Stimulated activated CD4-positive, alpha-beta T cell treated with anti-CD3 and anti-CD28 coated beads, TNF-alpha, amount 100 ng/mL, for 1 hour (primary cell): ENCODE results near the gene TPRN.

ENCODE experiments used
- DNase-seq, 3 donors: peaks; one replicate each; pipeline ENCODE4 v3.0.0-alpha.2; 2020; ENCODE audit warnings: low read depth in 3 of 3, low spot score in 1 of 3

TPRN gene

DNA sequence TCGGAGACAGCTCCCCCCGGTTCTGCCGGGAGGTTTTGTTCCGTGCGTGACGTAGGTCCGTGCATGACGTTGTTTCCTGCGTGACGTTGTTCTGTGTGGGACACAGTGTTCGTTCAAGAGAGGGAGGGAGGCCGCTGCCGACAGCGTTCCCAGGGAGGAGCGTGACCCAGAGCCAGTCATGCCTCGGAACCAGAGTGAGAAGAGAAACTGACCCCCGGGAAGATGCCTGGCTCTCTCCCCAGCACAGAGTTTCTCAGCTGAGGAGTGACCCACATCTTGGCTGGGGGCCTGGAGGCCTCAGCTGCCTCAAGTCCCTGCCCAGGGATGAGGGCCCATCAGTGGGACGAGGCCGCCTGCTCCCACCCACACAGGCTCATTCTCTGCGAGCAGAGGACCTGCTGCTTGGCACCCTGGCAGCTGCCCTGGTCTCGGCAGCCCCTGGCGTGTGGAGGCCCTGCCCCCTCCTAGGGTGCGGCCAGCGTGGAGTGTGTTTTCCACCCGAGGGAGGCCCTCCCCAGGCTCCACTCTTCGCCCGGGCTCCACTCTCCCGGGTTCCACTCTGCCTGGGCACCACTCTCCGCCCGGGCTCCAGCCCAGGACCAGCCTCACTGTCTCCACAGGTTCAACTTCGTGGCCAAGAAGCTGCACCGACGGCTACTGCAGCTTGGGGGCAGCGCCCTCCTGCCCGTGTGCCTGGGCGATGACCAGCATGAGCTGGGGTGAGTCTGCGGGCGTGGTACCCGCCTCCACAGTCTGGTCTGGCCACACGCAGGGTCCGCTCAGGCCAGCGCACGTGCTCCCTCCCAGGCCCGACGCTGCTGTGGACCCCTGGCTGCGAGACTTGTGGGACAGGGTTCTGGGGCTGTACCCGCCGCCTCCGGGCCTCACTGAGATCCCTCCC is 12.9 kb upstream of the TPRN start:
- no peak for DNase-seq

DNA sequence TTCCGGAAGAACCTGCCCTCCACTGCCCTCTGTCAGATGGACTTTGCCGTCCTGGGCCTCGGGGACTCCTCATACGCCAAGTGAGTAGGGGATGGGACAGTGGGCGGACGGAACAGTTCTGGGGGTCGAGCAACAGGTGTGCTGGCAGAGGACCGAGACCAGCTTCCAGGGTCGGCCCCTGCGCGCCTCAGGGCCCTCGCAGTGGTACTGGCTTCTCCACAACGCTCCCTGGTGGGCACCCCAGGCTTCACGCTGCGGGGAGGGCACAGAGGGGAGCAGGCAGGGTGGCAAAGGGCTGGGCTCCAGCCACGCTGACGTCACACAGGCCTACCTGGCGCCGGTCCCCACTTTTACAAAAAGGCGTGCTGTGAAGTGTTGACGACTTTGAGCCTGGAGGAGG is 12.0 kb upstream of the TPRN start:
- DNase-seq: no peak

DNA sequence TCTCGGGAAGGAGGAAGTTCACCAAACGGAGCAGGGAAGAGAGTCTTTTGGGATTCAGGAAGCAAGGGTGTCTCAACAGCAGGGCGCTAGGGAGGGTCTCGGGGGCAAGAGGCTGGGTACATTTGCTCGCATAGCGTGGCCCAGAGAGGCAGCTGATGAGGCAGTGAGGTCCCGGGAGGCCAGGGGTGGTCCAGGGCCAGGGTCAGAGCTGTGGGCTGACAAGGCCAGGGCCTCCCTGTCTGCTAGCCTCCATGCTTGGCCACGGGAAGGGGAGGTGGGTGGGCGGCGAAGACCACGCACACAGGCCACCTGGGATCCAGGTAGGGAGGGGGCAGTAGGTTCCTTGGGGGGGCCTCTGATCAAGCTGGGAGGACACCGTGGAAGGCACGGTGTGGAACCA is 11.0 kb upstream of the TPRN start:
- no peak for DNase-seq

DNA sequence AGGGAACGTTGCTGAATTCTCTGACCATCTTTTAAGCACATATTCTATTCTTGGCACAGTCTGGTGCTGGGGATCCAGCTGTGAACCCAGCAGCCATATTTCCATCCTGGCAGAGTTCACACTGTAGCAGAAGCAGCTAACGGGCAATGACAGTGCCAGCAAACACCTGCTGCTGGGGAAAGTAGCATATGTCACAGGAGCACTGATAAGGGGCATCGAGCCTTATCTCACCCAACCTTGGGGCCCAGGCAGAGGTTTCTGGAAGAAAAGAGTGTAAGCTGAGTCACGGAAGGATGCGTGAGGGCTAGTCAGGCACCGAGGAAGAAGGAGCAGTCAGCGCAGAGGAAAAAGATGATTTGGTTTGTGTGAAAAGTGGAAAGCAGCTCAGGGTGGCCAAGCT is 6.1 kb upstream of the TPRN start:
- no peak for DNase-seq

DNA sequence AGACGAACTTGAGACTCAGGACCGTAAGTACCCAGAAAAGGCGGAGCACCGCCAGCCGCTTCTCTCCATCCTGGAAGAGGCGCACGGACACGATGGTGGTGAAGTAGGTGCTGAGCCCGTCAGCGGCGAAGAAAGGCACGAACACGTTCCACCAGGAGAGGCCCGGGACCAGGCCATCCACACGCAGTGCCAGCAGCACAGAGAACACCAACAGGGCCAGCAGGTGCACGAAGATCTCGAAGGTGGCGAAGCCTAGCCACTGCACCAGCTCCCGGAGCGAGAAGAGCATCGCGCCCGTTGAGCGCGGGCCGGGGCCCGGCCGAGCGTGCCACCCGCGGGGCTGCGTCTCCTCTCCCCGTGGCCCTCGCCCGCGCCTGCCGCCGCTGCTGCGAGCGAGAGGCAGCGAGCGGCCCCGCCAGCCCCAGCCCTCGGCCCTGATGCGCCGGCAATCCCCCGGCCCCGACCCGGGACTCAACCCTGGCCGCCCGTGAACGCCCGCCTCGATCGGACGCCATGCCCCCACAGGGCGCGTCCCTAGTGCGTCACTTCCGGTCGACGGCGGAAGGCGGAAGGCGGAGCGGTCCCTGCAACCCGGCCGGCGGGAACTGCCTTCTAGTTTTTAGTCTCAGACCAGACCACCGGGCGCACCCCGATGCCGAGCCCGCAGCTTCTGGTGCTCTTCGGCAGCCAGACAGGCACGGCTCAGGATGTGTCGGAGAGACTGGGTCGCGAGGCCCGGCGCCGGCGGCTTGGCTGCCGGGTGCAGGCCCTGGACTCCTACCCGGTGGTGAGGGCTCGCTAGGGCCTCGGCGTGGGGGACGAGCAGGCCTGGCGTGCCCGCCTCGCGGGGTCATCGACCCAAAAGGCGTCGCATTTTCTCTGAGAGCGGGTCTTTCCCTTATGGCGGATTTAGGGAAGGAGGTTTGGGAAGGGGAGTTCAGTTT is 4.9 kb upstream of the TPRN start, which contains the start of the genes NDOR1 and TMEM203:
NDOR1 (plus strand) TSS at position 575 of the 944 bp plus-strand sequence; CDS start at position 653, 78 bp downstream.
TMEM203 (minus strand) TSS at position 523 of the 944 bp plus-strand sequence; CDS start at position 289, 234 bp downstream.
- peak; percentile 61 to 94 (median 79) for DNase-seq

DNA sequence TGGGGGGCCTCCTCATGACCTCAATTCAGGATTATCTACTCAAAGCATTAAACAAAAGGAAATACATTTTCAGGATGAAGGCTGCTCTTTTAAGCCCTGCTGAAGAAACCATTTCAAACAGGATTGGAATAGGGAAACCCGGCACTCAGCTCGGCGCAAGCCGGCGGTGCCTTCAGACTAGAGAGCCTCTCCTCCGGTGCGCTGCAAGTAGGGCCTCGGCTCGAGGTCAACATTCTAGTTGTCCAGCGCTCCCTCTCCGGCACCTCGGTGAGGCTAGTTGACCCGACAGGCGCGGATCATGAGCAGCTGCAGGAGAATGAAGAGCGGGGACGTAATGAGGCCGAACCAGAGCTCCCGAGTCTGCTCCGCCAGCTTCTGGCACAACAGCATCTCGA is 4.2 kb upstream of the TPRN start:
- no peak for DNase-seq

DNA sequence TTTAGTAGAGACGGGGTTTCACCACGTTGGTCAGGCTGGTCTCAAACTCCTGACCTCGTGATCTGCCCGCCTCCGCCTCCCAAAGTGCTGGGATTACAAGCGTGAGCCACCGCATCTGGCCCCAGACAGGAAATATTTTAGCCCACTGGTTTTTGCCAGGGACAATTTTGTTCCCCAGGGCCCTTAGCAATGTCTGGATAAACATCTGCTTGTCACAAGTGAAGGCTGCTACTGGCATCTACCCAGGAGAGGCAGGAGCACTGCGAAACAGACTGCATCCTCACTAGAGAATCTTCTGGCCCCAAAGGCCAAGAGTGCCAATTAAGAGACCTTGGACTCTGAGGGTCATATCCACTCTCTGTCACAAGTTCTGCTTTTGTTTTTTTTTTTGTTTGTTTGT is 2.4 kb upstream of the TPRN start:
- no peak for DNase-seq

DNA sequence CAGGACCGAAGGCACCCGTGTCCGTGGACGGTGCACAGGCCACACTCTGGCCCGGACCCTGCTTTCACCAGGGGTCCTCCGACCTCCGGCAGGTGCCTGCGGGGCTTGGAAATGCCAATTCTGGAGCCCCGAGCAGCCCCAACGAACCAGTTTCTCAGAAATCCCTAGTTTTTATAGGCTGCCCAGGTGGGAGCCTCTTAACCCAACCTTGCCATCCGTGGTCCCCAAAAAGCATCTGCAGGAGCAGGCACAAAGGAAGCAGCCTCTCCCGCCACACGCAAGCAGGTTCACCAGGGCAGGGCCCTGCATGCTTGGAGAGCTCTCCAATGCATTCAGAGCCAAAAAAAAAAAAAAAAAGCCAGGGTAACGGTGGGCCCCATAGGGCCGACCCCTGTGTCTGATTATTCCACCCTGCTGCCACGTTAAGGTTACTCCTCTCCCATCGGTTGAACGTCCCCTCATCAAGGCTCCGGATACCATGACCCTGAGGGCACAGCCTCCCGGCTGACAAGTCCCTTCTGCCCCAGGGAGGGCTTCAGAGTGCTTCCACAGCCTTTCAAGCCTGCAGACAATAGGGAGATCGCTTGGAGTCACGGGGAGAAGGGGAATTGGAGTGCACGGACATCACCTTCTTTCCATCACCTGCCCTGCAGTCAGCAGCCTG is 796 bp upstream of the TPRN start:
- DNase-seq: no peak

DNA sequence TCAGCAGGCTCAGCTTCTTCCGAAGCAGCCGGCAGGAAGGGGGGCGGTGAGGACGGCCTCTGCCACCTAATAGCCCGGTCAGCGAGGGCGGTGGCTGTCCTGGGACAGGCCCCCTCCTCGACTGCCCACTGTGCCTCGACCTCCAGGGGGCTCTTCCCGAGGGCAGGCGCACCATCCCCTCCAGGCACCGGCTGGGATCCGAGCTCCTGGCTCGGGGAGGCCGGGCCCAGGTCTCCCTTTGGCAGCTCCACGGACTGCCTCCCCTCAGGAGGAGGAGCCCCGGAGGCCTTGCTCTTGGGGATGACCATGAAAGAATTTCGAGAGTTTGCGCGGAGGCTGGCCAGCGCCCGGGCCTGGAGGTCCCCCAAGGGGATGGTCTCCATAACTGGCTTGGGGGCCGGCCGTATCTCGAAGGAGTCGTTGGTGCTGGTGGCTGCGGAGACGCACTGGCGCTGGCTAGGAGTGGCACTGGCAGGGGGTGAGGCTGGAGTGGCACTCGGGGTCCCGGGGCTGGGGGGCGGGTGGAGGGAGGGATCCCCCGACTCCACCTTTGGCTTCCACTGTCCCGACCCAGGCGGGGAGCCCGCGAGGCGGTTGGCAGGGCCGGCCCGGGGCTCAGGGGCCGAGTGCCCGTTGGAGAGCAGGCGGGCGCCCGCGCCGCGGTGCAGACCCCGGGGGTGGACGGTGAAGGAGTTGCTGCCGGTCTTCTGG is 975 bp downstream of the TPRN start:
- DNase-seq: no peak

DNA sequence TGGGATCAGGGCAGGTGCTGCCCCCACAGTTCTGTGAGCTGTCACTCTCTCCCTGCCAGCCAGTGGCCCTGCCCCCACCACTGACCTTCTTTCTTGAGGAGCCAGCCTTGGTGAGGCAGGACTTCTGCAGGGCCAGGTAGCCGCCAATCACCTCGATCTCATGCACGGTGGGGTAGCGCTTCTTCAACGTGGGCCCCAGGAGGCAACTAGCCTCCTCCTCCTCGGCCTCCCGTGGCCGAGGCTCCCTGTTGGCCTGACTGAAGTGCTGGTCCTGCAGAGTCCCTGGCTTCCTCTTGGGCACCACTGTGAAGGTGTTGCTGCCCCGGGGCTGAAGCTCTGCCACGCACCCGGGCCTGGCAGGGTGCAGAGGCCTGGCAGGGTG is 1.6 kb downstream of the TPRN start:
- DNase-seq: no peak

DNA sequence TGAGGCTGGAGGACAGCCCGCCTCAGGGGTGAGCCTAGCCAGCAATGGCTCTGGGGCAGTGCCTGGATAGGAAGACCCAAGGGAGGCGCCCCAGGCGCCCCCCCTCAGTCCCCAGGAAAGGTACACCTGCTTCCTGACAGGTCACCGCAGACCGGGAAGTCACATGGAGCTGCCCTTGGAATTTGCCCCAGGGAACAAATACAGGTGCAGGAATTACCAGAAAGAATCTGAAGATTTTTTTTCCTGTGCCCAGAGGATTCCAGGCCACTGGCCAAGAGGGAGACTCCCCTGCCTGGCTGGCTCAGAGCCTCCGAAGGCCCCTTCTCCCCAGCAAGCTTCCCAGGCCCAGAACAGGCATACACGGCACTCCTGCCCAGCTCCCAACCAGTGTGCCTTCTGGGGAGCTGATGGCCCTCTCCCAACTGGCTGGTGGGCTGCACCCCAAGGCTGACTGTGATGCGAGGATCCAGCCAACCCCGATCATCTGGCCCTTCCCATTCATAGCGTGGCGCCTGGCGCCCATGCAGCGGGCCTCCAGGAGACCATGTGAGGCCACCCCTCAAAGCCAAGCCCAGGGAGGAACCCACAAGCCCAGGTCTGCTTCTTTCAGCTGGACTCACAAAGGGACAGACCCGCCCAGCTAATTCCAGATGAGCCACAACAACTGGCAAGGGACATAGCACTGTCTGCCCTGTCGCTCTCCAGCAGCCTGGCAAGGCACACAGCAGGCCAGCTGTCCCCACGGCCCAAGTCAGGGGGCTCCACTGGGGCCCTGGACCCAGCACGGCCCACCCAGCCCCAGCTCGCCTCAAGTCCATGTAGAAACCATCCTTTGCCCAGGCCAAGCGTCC is 2.3 kb downstream of the TPRN start:
- no peak for DNase-seq

DNA sequence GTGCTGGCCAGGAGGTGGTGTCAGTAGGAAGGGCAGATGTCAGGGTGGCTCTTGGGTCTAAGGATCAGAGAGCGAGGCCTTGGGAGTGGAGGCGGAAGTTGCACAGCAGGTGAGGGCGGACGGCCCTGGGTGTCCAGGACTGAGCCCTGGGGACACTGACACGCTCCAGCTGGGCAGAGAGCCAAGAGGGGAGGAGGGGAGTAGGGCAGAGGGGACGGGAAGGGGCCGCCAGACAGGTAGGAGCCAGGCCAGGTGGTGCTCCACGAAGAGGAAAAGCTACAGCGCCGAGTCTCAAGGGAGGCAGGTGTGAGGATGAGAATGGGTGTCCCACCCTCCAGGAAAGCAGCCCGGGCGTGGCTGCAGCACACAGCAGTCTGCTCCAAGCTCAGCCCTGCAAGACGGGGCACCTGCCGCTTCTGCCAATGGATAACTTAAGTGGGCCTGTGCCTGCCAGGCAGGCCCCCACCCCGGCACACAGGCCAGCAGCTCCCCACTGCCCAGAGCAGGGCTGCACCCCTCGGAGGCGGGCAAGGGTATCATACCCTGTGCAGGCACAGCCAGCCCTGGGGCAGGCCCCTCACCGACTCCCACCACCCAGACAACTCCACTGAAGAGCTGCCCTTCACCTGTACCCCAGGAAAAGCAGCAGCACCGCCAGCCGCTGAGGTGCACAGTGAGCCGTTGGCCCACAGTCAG is 4.9 kb downstream of the TPRN start:
- DNase-seq: no peak

DNA sequence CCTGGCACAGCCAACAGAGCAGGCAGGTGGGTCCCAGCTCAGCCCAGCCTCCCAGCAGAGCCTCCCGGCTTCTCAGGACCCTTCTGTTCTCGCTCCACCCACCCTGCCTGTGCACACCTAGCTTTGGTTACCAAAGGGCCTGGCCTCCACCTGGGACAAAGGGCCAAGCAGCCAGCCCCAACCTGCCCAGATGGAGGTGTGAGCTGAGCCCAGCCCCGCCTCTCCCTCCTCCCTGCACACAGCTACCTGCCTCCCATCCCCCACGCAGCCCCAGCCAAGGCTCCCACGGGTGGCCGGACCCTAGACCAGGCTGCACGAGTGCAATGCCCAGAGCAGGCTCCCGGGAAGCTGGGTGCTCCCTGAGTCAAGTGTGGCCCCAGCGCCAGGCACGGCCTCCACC is 5.6 kb downstream of the TPRN start:
- no peak for DNase-seq

DNA sequence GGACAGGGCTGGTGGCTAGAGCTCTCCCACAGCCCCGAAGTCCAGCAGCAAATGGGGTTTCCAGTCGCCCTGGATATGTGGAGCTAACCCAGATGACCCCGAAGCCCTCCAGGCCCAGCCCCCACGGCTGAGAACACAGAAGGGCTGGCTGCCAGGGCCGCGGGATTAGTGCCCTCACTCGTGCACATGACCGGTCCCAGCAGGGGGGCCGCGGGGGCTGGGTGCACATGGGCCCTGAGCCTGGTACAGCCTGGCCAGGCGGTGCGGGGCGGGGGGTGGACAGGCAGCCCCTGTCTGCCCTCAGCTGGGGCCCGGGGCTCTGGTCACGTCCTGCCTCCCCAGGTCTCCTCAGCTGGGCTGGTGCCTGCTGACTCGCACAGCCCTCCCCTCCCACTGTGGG is 6.2 kb downstream of the TPRN start:
- DNase-seq: no peak

DNA sequence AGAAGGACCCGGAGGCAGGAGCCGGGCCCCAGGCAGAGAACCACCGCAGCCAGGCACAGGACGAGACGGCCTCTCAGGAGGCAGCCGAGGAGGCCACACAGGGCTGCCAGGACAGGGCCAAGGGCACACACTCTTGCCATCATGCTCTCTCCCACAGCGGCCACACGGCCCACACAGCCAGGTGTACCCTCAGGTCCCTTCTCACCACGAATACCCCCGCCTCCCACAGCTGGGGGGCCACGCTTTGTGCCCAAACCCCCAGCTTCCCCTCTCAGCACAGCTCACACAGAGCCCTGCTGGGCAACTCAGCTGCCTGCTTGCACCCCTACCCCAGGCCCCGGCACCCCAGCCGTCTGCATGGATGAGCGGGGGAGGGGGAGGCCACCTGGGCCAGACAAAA is 6.8 kb downstream of the TPRN start:
- DNase-seq: no peak

DNA sequence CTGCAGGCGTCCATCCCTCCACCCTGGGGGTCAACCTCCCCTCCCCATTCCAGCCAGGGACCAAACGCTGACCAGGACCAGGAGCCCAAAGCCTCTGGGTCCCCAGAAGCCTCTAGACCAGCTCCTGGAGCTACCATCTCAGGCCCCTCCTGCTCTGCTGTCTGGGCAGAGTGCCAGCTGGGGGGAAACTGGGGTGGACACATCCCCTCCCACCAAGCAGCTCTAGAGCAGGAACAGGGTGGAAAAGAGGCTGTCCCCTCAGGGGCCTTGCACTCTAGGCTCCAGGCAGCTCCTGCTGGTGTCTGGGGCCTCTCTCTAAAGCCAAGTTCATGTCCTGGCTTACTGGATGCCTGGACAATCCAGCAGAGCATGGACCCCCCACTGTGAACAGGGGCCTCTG is 7.7 kb downstream of the TPRN start:
- no peak for DNase-seq

DNA sequence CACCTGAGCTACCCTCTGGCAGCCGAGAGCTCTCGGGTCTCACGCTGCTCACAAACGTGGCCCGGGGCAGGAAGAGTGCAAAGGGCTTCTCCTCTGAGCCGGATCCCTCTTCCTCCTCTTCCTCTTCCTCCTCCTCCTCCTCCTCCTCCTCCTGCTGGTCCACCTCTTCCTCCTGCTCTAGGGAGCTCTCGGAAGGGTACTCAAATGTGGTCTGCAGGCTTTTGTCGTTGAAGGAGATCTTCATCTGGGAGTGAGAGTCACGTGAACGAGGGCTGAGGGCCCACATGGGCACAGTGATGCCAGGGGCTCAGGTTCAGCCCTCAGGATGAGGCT is 8.1 kb downstream of the TPRN start:
- no peak for DNase-seq

DNA sequence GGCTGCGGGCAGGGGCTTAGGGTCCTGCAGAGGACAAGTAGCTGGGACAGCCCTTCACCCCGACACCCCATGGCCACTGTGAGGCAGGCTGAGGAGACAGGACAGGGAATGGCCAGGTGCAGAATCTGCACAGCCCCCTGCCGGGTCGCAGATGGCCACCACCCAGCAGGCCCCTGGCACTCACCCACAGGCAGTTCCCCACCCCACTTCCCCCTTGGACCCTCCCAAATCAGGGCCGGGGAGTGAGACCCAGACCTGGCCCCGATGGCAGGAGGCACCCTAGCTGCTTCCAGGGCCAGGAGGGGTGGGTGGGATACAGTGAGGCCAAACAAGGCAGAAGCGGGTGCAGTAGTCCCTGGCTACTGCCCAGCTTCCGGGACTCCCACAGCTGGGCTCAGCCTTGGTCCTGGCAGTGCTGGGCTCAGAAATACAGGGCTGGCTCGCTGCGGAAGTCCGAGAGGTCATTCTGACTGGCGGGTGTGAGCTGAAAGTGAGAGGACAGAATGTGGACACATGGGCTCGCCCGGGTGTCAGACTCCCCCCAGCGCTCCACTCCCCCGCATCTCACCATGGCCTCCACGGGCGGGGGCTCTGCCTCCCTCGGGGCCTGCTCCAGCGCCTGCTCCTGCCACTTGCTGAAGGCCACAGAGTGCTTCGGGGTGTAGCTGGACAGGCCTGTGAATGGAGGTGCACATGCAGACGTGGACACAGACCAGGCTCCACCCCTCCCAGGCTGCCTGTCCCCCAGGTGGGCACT is 8.7 kb downstream of the TPRN start:
- no peak for DNase-seq

DNA sequence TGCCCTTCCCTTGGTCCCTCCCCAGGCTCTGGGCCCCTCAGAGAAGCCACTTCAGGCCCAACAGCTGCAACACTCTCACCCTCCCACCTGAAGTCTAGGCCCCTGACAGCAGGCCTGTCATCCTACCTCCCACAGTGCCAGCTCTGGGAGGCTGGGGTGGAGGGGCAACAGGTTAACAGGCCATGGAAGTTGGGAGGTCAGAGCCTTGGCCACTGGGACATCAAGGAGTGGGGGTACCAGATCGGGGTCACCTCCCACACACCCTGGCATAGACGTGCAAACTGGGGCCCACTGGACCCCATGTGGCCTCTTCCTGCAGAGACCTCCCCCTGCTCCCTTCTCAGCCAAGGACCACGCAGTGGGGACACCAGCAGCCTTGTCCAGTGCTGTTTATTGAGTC is 9.3 kb downstream of the TPRN start:
- DNase-seq: no peak
